DND-41 (cell line): ENCODE results near the gene NKX2-4.

Experiments
- CTCF ChIP-seq: IDR thresholded peaks from 2 replicates; pipeline ENCODE4 v1.5.1; 2012; ENCODE audit warnings: borderline replicate concordance, low read length, moderate library complexity, mild to moderate bottlenecking; ENCODE audit not compliant: poor library complexity, severe bottlenecking; ENCODE audit errors: extremely low read depth
- EZH2 ChIP-seq: IDR thresholded peaks from 3 replicates; pipeline ENCODE4 v1.6.1; 2012; ENCODE audit warnings: borderline replicate concordance, low read depth, mild to moderate bottlenecking, moderate library complexity, low read length, inconsistent platforms; ENCODE audit not compliant: severe bottlenecking

DNA sequence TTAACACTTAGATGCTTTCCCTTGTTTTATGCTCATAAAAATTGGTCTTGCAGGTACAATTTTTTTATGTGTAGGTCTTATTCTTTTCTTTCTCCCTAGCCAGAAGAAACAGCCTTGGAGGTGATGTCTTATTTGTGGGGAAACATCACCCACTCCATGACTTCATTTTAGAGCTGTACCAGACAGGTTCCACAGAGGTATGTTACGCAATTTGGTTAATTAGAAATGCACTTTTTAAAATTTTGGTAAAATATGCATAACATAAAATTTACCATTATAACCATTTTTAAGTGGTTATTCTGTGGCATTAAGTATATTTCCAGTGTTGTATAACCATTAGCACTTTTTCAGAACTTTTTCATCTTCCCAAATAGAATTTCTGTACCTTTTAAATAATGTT is 41.3 kb downstream of the NKX2-4 start:
- TF ChIP-seq CTCF (no peak), EZH2 (no peak)
